H1 (cell line): ENCODE data around the gene FCAMR. TPM values are rescaled to one million over a fixed set of nuclear protein-coding genes. Genes with fewer than 3 reads are reported as not detected.

Experiments
- ASH2L ChIP-seq: fragments of 200-600, 300-600 bp; sonication (generic); IDR thresholded peaks from one replicate; pipeline ENCODE4 v1.7.1; 2017; ENCODE audit warnings: low read length
- CTCF ChIP-seq, 3 experiments: IDR thresholded peaks; 1 replicate in 2 of 3; 2 replicates in 1 of 3; pipeline versions ENCODE4 v1.5.1 to v1.6.1; 2011; ENCODE audit warnings: low read length in 3 of 3, mild to moderate bottlenecking in 3 of 3, inconsistent platforms in 2 of 3, low read depth in 1 of 3, moderate library complexity in 1 of 3; ENCODE audit not compliant: insufficient read depth in 1 of 3; ENCODE audit errors: control extremely low read depth in 1 of 3
- EGR1 ChIP-seq: IDR thresholded peaks from 2 replicates; pipeline ENCODE4 v1.6.1; 2011; ENCODE audit warnings: low read depth, low read length, borderline replicate concordance
- FOSL1 ChIP-seq: IDR thresholded peaks from 2 replicates; pipeline ENCODE4 v1.6.1; 2011; ENCODE audit warnings: mild to moderate bottlenecking, low read depth, low read length, moderate library complexity; ENCODE audit not compliant: insufficient read depth
- JUN ChIP-seq: IDR thresholded peaks from 2 replicates; pipeline ENCODE4 v1.6.1; 2011; ENCODE audit warnings: low read depth, mild to moderate bottlenecking, improper control_type of control experiment, low read length
- polyA plus RNA-seq, 7 experiments: library from polyadenylated mRNA; depleted of rRNA in 3 of 7; stranded (reverse) in 5 of 7; unstranded in 2 of 7; fragments of >200 nt in 5 of 7; fragments of 200-250 nt in 2 of 7; gene quantifications; 1 replicate in 5 of 7; 2 replicates in 1 of 7; 4 replicates in 1 of 7; pipeline versions ENCODE4 v1.2.1 to v1.2.3, GENCODE V29; 2011 to 2013; ENCODE audit warnings: missing spikeins in 2 of 7, mixed read lengths in 2 of 7
- total RNA-seq: library from RNA; stranded (reverse); fragmentation: NEBNext Ultra II Directional; extraction: Animal tissue kit (Norgen Biotek cat#: 25700); gene quantifications from 2 replicates; pipeline ENCODE4 v1.2.1, GENCODE V29; 2021

FCAMR gene
- total and polyA plus RNA-seq, 2 of the 8 experiments (the other 6 are each of a cell fraction or from before 2014, with no cell fraction given), result not detected

GRCh38 chr1:206992790-206993189, 22.5 kb upstream of the FCAMR start (continued):
- TF ChIP-seq CTCF (IDR thresholded peaks at IDR 0.05; ENCODE audit: control extremely low read depth in 1 of 3, insufficient read depth in 1 of 3, low read depth in 1 of 3, low read length in 3 of 3) (no peak), ASH2L (no peak), FOSL1 (no peak), JUN (no peak), EGR1 (no peak)
- TF ChIP-seq, all 59 proteins: peak for 0
